B cell (primary cell): ENCODE measurements around the gene SNTG2. TPM values are rescaled to one million over a fixed set of nuclear protein-coding genes. Genes with fewer than 3 reads are reported as not detected.

Source experiments
- ATAC-seq: fragments of 200-7000 bp; cut with Tn5 transposase; one replicate; pipeline ENCODE4 v1.10.0; 2021; ENCODE audit warnings: low read depth, mild to moderate bottlenecking, moderate number of reproducible peaks, moderate library complexity
- CTCF ChIA-PET: fragments of 350-600 bp; sonication (Branson Sonifier 250); formaldehyde crosslinking; loops from one replicate; lab custom pipeline; 2021; ENCODE audit warnings: antibody characterized with exemption, inconsistent platforms; lab: Charles Lee
- POLR2A ChIA-PET: fragments of 350-600 bp; sonication (Branson Sonifier 250); formaldehyde crosslinking; loops from one replicate; lab custom pipeline; 2021; ENCODE audit warnings: antibody characterized with exemption; lab: Charles Lee
- DNase-seq: peaks from one replicate; pipeline ENCODE4 v3.0.0; 2013
- H2AFZ ChIP-seq: 2 replicates; pipeline ENCODE4 v1.6.1; 2012; ENCODE audit warnings: mild to moderate bottlenecking, low read depth, low read length; ENCODE audit not compliant: insufficient read depth, poor library complexity, severe bottlenecking
- H3K27ac ChIP-seq, 2 donors: 1 replicate in 1 of 2; 2 replicates in 1 of 2; pipeline ENCODE4 v1.5.1; 2012 to 2013; ENCODE audit warnings: low read length in 2 of 2, mild to moderate bottlenecking in 2 of 2, moderate library complexity in 1 of 2
- H3K27me3 ChIP-seq, 4 experiments: fragments of 200-600 bp in 1 of 4; sonication (generic) in 1 of 4; replicated peaks in 1 of 4; 1 replicate in 2 of 4; 2 replicates in 2 of 4; pipeline versions ENCODE4 v1.6.1 to v1.7.0; 2013 to 2016; ENCODE audit warnings: low read length in 3 of 4, mild to moderate bottlenecking in 2 of 4, mixed read lengths in 1 of 4, moderate library complexity in 1 of 4; ENCODE audit not compliant: insufficient read depth in 4 of 4, control insufficient read depth in 3 of 4; ENCODE audit errors: control extremely low read depth in 1 of 4
- H3K36me3 ChIP-seq, 2 experiments: replicated peaks in 1 of 2; 1 replicate in 1 of 2; 2 replicates in 1 of 2; pipeline versions ENCODE4 v1.6.1 to v1.7.1; 2013; ENCODE audit warnings: low read length in 1 of 2; ENCODE audit not compliant: insufficient read depth in 2 of 2, control insufficient read depth in 1 of 2; ENCODE audit errors: control extremely low read depth in 1 of 2, extremely low read depth in 1 of 2
- H3K4me1 ChIP-seq, 2 donors: fragments of 200-600 bp in 1 of 2; sonication (generic) in 1 of 2; 1 replicate in 1 of 2; 2 replicates in 1 of 2; pipeline versions ENCODE4 v1.5.1 to v1.6.1; 2013 to 2017; ENCODE audit warnings: low read length in 2 of 2; ENCODE audit not compliant: control insufficient read depth in 2 of 2, insufficient read depth in 2 of 2
- H3K4me2 ChIP-seq: replicated peaks from 2 replicates; pipeline ENCODE3; 2012; ENCODE audit warnings: mild to moderate bottlenecking, low read depth, low read length; ENCODE audit not compliant: poor library complexity, severe bottlenecking
- H3K4me3 ChIP-seq, 5 experiments: fragments of 200-600 bp in 1 of 5; sonication (generic) in 1 of 5; 1 replicate in 3 of 5; 2 replicates in 2 of 5; pipeline versions ENCODE4 v1.5.1 to v1.7.0; 2011 to 2016; ENCODE audit warnings: low read length in 4 of 5, mild to moderate bottlenecking in 4 of 5, low read depth in 2 of 5, control low read depth in 1 of 5, moderate library complexity in 1 of 5; ENCODE audit not compliant: insufficient read depth in 1 of 5; ENCODE audit errors: control extremely low read depth in 1 of 5, extremely low read depth in 1 of 5
- H3K79me2 ChIP-seq: fragments of 200-600 bp; sonication (generic); one replicate; pipeline ENCODE4 v1.6.0; 2016; ENCODE audit warnings: low read length; ENCODE audit not compliant: control insufficient read depth, insufficient read depth
- H3K9ac ChIP-seq: fragments of 200-600 bp; sonication (generic); 2 replicates; pipeline ENCODE4 v1.6.1; 2017; ENCODE audit warnings: mild to moderate bottlenecking, low read length, moderate library complexity
- H3K9me3 ChIP-seq, 3 donors: one replicate each; pipeline versions ENCODE4 v1.6.1 to v1.7.1; 2013; ENCODE audit warnings: low read length in 2 of 3; ENCODE audit not compliant: control insufficient read depth in 2 of 3, insufficient read depth in 1 of 3; ENCODE audit errors: control extremely low read depth in 1 of 3
- H4K20me1 ChIP-seq: 2 replicates; pipeline ENCODE4 v1.6.0; 2012; ENCODE audit warnings: mild to moderate bottlenecking, low read length; ENCODE audit not compliant: insufficient read depth, control insufficient read depth, poor library complexity, severe bottlenecking
- H3K27ac Mint-ChIP-seq: one replicate; pipeline ENCODE4 v1.8.0; 2021; ENCODE audit warnings: mixed read lengths
- H3K27me3 Mint-ChIP-seq: one replicate; pipeline ENCODE4 v1.8.0; 2021; ENCODE audit warnings: mixed read lengths
- H3K4me1 Mint-ChIP-seq: one replicate; pipeline ENCODE4 v1.8.0; 2021; ENCODE audit warnings: mixed read lengths
- H3K4me3 Mint-ChIP-seq: one replicate; pipeline ENCODE4 v1.8.0; 2021; ENCODE audit warnings: mixed read lengths
- H3K9me3 Mint-ChIP-seq: one replicate; pipeline ENCODE4 v1.8.0; 2022; ENCODE audit warnings: mixed read lengths; ENCODE audit not compliant: insufficient read depth
- CTCF ChIP-seq: fragments of 200-600 bp; IDR thresholded peaks from one replicate; pipeline ENCODE4 v1.8.0; 2022; ENCODE audit warnings: antibody characterized with exemption, mild to moderate bottlenecking
- EZH2 ChIP-seq: IDR thresholded peaks from 2 replicates; pipeline ENCODE4 v1.6.1; 2012; ENCODE audit warnings: borderline replicate concordance, low read depth, mild to moderate bottlenecking, moderate library complexity, low read length; ENCODE audit not compliant: insufficient read depth, poor library complexity, severe bottlenecking
- WGBS: methylation state at CpG from one replicate; pipeline ENCODE4 v1.1.5; 2013; ENCODE audit warnings: missing lambda C conversion rate; ENCODE audit not compliant: insufficient coverage; 5-methylcytosine and 5-hydroxymethylcytosine counted together
- intact Hi-C: fragments of 100-400 bp; cut with micrococcal nuclease; formaldehyde crosslinking; loops from one replicate; pipeline ENCODE4 v1.10.0; 2022
- polyA plus RNA-seq: library from polyadenylated mRNA; depleted of rRNA; stranded (reverse); fragments of >200 nt; gene quantifications from 2 replicates; pipeline ENCODE4 v1.2.3, GENCODE V29; 2012
- total RNA-seq, 2 donors: library from RNA; stranded (reverse); fragments of 120-200 nt in 1 of 2; gene quantifications; 1 replicate in 1 of 2; 2 replicates in 1 of 2; pipeline versions ENCODE4 v1.2.3 to v1.2.4, GENCODE V29; 2013 to 2022

Gene SNTG2
- total and polyA plus RNA-seq, 2 donors (not counting 1 experiment from before 2014, with no cell fraction given), result 2.1 to 2.4 TPM

- H2AFZ ChIP-seq, result no peak overlapping the region
- H3K9me3 Mint-ChIP-seq, result no peaks in the 10 kb centered on the region
- no peak overlapping the region for H3K9ac ChIP-seq
- DNase-seq (no peak), ATAC-seq (no peak)
- no peak overlapping the region for H3K4me2 ChIP-seq
- no peak overlapping the region for H3K4me3 ChIP-seq
- no peak for TF ChIP-seq CTCF
- TF ChIP-seq EZH2, result no peak
- H3K4me1 Mint-ChIP-seq, result no peaks in the 10 kb centered on the region
- CTCF ChIA-PET, result no interaction called here
- POLR2A ChIA-PET, result no interaction called here
- H3K4me3 Mint-ChIP-seq, result no peak overlapping the region
- peaks cover 0 to 2% (median 0%) of the 10 kb centered on the region in 3 donors for H3K9me3 ChIP-seq
- no peaks in the 10 kb centered on the region for H3K79me2 ChIP-seq
- WGBS, result 71% methylated on average over 7 of the region's 8 CpGs
- peaks cover 4% of the 10 kb centered on the region for H3K27me3 Mint-ChIP-seq
- no peaks in the 10 kb centered on the region for H4K20me1 ChIP-seq
- peaks cover 0 to 3% (median 1%) of the 10 kb centered on the region in 4 experiments for H3K27me3 ChIP-seq
- no peaks in the 10 kb centered on the region for H3K4me1 ChIP-seq
- H3K36me3 ChIP-seq, result no peaks in the 10 kb centered on the region
- H3K27ac ChIP-seq, result no peak overlapping the region
- intact Hi-C loops, result no loop called here
- H3K27ac Mint-ChIP-seq, result no peak overlapping the region
Measured at GRCh38 chr2:1053786-1054185, 103.1 kb downstream of the SNTG2 start.

GRCh38 chr2:1054399-1054798 is 103.8 kb downstream of the SNTG2 start:
- H3K27ac ChIP-seq, result no peak overlapping the region
- no peaks in the 10 kb centered on the region for H3K4me1 ChIP-seq
- no peak for TF ChIP-seq CTCF
- no peak for TF ChIP-seq EZH2
- ChIA-PET POLR2A (no interaction called here), CTCF (no interaction called here)
- H3K27me3 ChIP-seq, result peaks cover 0 to 3% (median 1%) of the 10 kb centered on the region in 4 experiments
- H3K4me3 Mint-ChIP-seq, result no peak overlapping the region
- H3K79me2 ChIP-seq, result no peaks in the 10 kb centered on the region
- no peak overlapping the region for H3K4me3 ChIP-seq
- intact Hi-C loops, result no loop called here
- H3K9ac ChIP-seq, result no peak overlapping the region
- H3K27me3 Mint-ChIP-seq, result peaks cover 4% of the 10 kb centered on the region
- DNase-seq (no peak), ATAC-seq (no peak)
- no peaks in the 10 kb centered on the region for H3K4me1 Mint-ChIP-seq
- H3K9me3 Mint-ChIP-seq, result no peaks in the 10 kb centered on the region
- no peak overlapping the region for H3K27ac Mint-ChIP-seq
- H4K20me1 ChIP-seq, result no peaks in the 10 kb centered on the region
- H3K9me3 ChIP-seq, result peaks cover 0 to 2% (median 0%) of the 10 kb centered on the region in 3 donors
- H3K36me3 ChIP-seq, result no peaks in the 10 kb centered on the region
- no CpG with 5 or more reads among the region's 3 CpGs for WGBS
- H2AFZ ChIP-seq, result no peak overlapping the region
- H3K4me2 ChIP-seq, result no peak overlapping the region
